HG03469 (cell line): ENCODE results near the gene KIF18B.
"Not testable (repeated sequence)": the region's sequence is repeated elsewhere in the genome, so short reads cannot be mapped to it uniquely, and the experiment has no call there.

Experiments
- ATAC-seq: cut with Tn5 transposase; IDR thresholded peaks from one replicate; pipeline ENCODE4 v1.9.1; 2021; ENCODE audit warnings: mild to moderate bottlenecking, moderate library complexity, moderate number of reproducible peaks; ENCODE audit not compliant: unreplicated experiment

Gene KIF18B

DNA sequence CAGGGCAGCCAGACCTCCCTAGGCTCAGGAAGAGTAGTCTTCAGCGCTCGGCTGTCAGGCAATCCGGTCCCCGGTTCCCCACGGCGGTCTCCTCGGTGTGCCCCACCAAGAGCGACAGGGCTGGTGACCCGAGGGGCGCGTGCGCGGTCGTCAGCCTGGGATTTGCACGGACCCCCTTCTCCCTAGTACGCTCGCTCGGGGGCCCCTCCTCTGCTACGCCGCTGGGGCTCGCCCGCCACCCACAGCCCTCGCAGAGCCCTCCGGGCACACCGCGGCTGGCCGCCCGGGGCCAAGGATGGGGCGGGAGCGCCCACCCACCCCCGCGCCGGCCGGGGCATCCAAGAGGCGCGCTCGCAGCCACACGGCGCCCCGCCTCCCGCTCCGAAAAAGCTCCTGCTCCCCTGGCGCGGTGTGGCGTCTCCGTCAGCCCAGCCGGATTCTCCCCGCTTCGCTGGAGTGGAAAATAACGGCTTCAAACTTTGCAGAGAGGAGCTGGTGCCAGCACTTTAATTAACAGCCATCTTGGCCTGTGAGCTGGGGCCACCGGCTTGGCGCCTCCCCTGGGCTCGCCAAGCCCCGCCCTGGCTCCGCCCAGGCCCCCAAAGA is 22.7 kb upstream of the KIF18B start:
- no peak for ATAC-seq

DNA sequence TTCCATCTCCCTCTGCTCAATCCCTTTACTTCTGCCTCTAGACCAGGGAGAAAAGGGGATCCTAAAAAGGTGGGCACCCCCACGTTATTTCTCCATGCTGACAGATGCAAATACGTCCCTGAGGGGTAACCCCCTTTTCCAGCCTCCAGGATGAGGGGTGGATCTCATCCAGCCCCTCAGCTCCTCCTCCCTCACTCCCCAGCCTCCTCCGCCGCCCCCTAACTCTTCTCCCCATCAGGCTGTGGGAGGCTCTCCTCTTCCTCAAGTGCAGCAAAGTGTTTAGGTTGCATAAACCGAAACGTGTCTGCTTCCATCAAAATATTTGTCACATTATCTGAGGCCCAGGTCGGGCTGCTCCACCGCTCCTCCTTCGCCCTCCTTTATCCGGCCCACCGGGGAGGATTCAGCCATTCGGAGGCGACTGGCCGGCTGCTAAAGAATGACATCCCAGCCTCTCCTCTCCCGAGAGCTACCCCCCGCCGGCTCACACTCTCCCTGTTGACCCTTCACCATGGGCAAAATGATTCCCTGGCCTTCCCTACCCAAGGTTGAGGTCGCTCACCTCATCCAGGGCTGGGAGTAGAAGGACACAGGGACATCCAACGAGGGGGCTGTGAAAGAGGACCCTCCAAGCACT is 21.7 kb upstream of the KIF18B start:
- no peak for ATAC-seq

DNA sequence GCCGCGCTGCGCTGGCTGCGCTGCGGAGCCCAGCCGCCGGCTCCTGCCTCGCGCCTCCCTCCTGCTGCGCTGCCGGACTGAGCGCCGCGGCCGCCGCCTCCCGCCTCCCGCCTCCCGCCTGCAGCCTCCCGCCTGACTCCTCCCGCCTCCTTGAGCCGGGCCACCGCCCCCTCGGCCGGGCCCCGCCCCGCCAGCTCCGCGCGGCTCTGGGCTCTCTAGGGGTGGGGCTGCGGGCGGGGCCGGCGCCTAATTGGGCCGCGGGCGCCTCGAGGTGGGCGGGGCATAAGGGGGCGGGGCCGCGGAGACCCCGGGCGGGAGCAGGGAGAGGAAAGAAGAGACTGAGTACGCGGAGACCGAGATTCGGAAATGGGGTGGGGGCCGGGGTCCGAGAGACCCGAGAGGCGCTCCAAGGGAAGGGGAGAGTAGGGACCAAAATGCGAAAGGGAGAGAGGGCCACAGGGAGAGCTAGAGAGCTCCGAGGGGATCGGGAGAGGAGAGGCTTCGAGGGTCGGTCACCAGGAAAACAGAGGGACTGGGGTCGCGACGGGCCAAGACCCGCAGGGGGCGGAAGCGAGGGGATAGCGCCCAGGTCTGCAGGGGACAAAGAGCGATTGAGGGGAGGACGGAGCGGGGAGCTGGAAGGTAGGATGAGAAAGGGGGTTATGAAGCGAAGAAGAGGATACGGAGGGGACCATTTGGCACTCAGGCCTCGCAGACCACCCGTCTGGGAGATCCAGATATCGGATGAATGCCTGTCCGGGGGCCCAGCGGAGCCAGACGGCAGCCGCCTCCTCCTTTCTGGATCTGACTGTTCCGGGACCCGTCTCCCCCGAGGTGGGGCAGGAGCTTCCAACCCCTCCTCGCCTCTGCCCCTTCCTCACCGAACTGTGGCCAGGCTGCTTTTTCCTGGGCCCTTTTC is 20.9 kb upstream of the KIF18B start, which contains the start of gene C1QL1:
Gene C1QL1 (minus strand): TSS at position 79 of the 919 bp plus-strand sequence. CDS start 255 bp downstream, outside the sequence.
- ATAC-seq: no peak

DNA sequence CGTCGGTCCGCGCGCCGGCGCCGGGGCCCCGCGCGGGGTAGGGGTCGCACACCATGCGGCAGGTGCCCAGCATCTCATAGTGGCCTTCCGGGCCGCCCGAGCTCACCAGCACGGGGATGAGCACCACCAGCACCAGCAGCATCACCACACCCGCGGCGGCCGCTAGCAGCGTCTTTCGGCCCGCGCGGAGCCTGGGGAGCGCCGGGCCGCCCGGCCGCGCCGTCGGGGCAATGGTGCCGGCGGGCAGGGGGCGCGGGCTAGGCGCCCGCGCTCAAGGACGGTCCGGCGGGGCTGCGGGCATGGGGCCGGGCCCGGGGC is 20.3 kb upstream of the KIF18B start:
- ATAC-seq: no peak

DNA sequence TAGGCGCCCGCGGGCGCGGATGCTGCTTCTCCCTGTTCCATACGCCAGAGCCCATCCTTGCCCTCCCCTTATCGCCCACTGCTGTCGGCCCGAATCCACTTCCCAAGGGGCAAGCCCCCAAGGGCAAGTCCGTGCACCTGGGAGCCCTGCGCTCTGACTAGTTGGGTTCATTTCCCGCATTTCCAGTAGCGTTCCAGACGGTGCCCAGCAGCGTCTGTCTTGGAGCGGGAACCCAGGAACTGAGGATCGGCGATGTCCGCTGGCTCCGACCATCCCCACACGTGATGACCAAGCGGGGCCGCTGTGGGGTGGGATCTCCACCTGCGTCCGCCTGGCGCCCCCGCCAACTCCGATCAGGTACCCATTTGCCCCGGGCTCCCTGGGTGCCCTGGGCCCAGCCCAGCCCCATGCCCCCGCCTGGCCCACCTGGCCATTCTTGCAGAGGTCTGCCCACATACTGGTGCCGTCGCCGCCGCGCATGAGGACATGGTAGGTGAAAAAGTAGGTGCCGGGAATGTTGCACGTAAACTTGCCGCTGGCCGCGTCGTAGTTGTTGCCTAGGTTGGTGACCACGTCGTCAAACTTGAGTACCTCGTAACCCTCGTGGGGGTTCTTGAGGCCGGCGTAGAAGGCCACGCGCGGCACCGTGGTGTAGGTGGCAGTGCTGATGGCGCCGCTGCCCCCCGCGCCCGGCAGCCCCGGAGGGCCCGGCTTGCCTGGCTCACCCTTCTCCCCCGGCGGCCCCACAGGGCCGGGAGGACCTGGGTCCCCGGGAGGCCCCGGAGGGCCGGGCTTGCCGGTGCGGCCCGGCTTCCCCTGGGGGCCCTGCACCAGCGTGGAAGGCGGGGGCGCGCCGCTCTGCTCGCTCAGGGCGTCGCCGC is 19.7 kb upstream of the KIF18B start:
- no peak for ATAC-seq

DNA sequence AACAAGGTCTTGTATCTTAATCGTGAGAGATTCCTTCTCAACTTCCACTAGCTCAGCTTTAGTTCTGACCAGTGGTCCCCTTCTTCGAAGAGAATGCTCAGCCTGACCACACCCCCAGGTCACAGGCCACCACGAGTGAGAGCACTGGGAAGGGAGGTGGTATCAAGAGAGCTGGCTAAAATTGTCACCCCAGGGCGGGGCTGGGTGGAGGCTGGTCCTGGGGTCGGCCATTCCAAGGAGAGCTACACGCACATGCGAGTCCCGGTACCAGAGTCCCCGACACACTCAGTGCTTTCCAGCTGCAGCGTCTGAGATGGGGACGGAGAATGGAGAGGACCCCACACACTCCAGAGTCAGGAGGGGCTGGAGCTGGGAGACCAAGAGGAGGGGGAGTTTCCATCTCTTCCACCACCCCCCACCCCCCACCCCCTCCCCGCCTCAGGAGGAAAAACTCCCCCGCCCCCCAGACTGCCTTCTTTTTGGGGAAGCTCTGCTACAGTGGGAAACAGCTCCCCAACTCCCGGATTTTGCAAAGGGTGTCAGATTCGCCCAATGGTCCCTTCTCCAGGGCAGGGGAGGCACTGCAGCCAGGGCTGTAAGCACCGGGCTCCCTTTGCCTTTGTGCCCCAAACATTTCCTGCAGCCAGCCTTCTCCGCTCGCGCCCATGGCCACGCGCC is 18.9 kb upstream of the KIF18B start:
- no peak for ATAC-seq

DNA sequence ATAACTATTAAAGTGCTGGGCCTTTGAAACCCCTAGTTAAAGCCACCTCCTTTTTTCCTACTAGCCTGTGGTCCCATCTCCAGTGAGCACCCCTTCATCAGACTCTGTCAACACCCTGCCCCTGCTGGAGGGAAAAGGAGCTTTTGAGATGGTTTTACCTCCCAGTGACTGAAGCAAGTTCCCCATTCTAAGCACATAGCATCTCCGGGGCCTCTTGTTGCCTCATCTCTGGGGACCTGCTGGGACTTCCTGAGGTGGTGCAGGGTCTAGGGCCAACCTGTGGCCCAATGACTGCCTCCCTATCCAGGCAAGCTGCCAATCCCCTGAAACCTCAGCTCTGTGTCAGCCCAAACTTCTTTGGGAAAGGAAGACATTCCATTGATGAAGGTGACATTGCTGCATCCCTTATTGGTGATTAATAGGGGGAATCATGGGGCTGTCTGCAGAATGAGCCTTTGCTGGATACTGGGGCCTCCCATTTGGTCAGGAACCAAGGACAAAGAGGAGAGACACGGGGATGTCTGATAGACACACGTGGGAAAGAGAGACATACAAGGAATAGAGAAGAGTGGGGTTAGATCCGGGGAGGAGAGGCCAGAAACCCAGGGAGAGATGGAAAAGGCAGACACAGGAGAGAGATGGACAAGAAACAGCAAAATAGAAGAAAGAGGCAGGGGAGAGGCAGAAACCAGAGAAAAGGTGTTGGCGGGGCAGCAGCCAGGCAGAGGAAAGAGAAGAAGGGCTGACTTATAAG is 18.1 kb upstream of the KIF18B start:
- no peak for ATAC-seq

DNA sequence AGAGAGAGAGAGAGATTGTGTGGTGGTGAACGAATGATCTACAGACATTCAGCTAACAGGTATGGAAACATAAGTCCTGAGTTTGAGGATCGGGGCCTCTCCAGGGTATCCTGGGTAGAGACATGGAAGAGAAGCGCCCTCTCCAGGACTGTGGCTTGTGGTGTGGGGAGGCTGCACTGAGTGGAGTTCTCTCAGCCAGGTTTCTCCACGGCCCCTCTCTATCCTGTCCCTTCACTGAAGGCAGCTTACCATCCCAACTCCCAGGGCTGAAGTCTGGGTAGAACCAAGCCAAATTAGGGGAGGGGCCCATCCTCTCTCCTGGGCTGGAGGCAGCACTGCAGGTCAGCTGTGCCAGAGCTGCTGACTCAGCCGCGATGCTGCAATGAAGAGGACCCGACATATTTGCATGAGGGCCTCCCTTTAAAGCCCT is 14.4 kb upstream of the KIF18B start:
- ATAC-seq: no peak

DNA sequence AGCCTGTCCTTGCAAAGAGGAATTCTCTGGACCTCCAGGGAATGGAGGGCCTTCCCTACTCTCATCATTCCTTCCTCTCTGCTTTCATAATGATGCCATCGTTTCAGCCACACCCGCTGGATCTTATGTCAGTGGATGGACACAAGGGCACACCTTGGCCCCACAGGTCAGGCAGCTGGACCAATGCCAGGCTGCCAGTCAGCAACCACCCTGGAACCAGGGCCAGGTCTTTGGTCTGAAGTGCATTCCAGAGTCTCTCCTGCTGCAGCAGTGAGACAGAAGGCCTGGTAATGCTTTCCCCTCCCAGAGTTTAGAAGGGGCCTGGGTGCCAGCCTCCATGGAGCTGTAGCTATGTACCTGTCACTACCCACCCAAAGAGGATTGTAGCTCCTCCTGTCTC is 13.1 kb upstream of the KIF18B start:
- ATAC-seq: no peak

DNA sequence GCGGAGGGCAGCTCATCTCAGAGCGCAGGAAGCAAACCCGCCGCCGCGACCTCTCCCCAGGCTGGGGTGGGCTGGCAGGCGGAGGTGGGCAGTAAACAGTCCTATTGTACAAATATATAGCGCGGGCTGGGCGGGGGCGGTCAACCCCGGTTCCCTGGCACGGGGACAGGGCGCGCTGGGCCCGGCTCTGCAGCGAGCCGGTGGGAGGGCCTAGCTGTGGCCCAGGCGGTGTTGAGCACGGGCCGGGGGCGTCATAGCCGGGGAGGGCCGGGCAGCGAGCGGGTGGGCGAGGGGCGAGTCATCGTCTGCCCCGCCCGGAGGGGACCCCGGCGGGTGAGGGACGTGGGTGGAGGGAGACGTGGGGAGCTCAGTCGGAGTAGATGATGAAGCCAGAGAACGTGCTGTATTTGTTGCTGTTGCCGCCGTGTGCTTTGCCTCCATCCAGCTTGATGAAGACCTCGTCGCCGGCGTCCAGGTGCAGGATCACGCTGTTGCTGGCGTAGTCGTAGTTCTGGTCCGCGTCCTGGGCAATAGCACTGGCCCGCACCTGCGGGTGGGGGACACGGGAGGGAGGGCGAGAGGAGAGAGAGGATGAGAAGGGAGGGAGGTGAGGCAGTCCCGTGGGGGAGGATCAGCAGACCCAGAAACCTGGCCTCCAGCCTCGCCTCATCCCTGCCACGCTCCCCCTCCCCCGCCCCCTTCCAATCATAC is 12.4 kb upstream of the KIF18B start:
- no peak for ATAC-seq

DNA sequence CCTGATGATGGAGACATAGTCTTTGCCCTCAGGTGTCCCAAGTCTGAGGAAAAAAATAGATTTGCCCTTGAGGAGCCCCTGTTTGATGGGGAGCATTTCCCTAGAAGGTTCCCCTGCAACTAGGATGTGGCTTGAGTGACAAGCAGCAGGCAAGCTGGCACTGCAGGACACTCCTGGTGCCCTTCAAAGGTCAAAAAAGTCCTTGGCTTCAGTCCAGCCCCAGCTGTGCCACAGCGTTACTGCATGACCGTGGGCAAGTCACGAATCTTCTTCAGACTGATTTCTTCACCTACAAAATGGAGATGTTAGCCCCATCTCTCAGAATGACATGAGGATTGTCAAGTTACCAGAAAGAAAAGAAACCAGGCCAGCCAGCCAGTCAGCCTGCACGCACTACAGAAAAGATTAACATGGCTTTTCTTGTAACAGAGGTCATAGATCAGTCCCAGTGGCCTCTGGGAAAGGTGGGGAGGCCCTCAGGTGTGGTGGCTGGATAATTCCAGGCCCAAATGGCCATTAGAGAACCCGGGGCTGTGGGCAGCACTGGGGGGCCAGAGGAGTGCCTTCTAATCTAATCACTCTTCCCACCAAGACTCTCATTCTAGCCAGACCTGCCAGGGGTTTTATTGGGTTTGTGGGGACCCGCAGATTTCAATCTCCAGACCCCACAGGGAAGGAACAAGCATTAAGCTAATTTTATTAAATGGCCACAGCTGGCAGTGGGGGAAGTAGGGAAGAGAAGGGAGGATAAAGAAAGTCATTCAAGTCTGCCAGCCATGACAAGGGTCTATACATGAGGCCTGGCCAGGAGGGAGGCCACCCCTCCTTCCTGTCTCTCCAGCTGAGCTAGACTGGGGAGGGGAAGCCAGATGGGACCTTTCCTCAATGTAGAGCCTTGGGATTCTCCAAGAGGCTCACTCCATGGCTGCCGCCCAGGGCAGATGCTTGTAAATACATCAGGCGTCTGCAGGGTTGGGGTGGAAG is 9.7 kb upstream of the KIF18B start:
- ATAC-seq: no peak

DNA sequence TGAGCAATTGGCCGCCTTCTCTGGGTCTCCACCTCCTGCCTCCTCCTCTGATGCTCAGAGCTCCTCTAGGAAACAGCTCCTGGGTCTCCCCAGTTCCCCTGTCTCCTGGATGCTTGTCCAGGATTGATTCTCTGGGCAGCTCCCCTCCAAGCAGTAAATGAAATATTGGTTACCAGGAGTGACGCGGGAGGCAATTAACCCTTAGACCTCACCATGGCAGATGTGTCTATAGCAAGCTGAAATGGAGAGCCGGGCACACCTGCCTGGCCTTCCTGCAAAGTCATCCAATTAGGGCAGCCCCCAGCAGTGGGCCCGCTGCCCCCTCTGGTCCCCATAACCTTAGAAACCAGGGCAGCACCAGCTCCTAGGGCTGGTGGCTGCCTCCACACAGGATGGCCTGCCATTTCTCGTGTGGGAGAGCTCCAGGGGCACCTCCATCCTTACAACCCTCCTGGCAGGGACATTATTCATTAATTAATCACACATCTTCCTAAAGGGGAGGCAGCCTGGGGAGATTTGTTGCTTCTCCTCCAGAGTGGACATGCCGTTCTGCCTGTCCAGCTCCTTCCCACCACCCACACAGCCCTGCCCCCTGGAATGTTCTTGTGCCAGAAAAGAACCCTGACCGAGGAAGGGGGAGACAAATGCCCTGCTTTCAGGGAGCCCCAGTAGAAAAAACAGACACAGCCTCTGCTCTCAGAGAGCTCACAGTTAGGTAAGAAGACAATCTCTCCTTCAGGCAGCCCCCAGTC is 8.3 kb upstream of the KIF18B start:
- ATAC-seq: no peak

DNA sequence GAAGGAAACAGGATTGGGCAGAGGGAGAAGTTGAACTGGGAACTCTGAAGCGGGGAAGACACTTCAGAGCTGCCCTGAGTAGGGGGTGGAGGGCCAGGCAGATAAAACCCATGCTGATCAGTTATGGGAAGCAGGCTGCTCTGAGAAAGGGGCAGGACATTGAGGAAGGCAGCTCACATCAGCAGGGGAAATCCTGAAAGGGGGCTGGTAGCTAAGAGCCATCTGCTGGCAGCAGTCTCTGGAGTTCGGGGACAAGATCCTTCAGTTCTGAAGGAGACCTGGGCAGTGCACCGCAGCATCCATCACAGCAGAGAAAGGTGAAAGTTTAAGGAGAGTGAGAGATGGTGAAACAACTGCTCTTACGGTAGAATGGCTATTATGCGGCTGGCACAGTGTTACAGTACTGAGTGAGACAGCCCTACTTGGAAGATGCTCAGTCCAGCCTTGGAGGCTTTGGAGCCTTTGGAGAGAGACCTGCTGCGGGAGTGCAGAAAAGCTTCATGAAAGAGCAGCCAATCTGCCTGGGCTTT is 5.4 kb upstream of the KIF18B start:
- ATAC-seq: no peak

DNA sequence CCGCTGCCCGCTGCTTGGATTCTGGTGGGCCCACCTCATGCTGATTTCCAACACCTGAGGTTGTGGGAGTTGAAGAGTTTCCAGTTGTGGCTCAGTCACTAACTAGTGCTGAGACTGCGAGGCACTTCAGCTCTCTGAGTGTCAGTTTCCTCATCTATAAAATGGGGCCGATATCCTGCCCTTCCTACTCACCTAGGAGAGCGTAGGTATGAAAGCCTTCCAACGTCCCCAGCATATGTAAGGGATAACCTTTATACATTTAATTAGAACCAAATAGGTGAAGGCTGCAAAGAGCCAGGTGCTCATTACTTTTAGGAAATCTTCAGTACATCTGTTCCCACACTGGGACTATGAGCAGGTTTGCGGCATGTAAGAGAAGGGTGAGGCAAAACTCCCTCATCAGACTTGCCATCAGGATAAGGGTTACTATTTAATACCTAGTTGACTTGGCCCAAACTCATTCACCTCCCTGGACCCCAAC is 782 bp upstream of the KIF18B start:
- ATAC-seq: no peak

DNA sequence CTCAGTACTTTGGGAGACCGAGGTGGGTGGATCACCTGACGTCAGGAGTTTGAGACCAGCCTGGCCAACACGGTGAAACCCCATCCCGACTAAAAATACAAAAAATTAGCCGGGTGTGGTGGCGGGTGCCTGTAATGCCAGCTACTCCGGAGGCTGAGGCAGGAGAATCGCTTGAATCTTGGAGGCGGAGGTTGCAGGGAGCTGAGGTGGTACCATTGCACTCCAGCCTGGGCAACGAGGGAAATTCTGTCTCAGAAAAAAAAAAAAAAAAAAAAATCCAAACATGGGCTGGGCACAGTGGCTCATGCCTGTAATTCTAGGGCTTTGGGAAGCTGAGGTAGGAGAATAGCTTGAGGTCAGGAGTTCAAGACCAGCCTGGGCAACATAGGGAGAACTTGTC is 1.9 kb downstream of the KIF18B start:
- not testable (repeated sequence) for ATAC-seq

DNA sequence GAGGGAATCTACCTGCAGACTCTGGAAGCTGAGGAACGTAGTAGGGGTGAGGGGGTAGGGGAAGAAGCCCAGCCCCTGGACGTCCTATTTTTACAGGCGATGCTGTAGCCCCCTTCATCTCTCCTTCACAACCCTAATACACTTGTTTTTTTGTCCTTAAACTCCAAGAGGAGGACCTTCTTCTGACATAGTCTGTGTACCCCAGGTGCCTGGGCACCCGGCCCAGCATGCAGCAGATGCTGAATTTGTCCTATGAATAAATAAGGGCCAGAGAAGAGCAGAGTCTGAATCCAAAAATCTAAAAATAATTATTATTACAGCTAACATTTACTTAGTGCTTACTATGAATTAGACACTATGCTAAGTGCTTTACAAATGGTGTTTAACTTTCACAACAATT is 5.1 kb downstream of the KIF18B start:
- ATAC-seq: no peak
